GM23248 (cell line): ENCODE results near the gene GCGR. TPM values are rescaled to one million over a fixed set of nuclear protein-coding genes. Genes with fewer than 3 reads are reported as not detected.

Source experiments
- DNase-seq: peaks from one replicate; pipeline ENCODE4 v3.0.0-alpha.2; 2015
- H2AFZ ChIP-seq: fragments of 200-600 bp; sonication (generic); 2 replicates; pipeline ENCODE4 v1.6.1; 2016; ENCODE audit warnings: antibody characterized with exemption
- H3F3A ChIP-seq: fragments of 200-600 bp; sonication (generic); 2 replicates; pipeline ENCODE4 v1.6.1; 2016; ENCODE audit warnings: mild to moderate bottlenecking, antibody characterized with exemption, mixed run types; ENCODE audit not compliant: insufficient read depth
- H3K27ac ChIP-seq: fragments of 200-600 bp; sonication (generic); 2 replicates; pipeline ENCODE4 v1.5.1; 2016; ENCODE audit warnings: mild to moderate bottlenecking
- H3K27me3 ChIP-seq: fragments of 200-600 bp; sonication (generic); replicated peaks from 2 replicates; pipeline ENCODE4 v1.6.1; 2016; ENCODE audit warnings: mild to moderate bottlenecking; ENCODE audit not compliant: insufficient read depth
- H3K36me3 ChIP-seq: fragments of 200-600 bp; sonication (generic); 2 replicates; pipeline ENCODE4 v1.6.1; 2016; ENCODE audit warnings: low read depth, mild to moderate bottlenecking
- H3K4me1 ChIP-seq: fragments of 200-600 bp; sonication (generic); 2 replicates; pipeline ENCODE4 v1.6.1; 2016; ENCODE audit warnings: mild to moderate bottlenecking; ENCODE audit not compliant: insufficient read depth
- H3K4me2 ChIP-seq: fragments of 200-600 bp; sonication (generic); one replicate; pipeline ENCODE4 v1.6.1; 2016; ENCODE audit warnings: mild to moderate bottlenecking; ENCODE audit not compliant: unreplicated experiment
- H3K4me3 ChIP-seq: fragments of 200-600 bp; sonication (generic); 2 replicates; pipeline ENCODE4 v1.5.1; 2016; ENCODE audit warnings: mild to moderate bottlenecking
- H3K79me2 ChIP-seq: fragments of 200-600 bp; sonication (generic); 2 replicates; pipeline ENCODE4 v1.6.1; 2016; ENCODE audit warnings: mild to moderate bottlenecking; ENCODE audit not compliant: insufficient read depth
- H3K9ac ChIP-seq: fragments of 200-600 bp; sonication (generic); 2 replicates; pipeline ENCODE4 v1.6.1; 2016; ENCODE audit warnings: mild to moderate bottlenecking
- H3K9me2 ChIP-seq: fragments of 200-600 bp; sonication (generic); 2 replicates; pipeline ENCODE4 v1.6.1; 2016; ENCODE audit warnings: mixed run types, mild to moderate bottlenecking, moderate library complexity; ENCODE audit not compliant: insufficient read depth
- H3K9me3 ChIP-seq: fragments of 200-600 bp; sonication (generic); one replicate; pipeline ENCODE4 v1.6.1; 2017; ENCODE audit warnings: low read depth
- H4K20me1 ChIP-seq: fragments of 200-600 bp; sonication (generic); 2 replicates; pipeline ENCODE4 v1.6.0; 2016; ENCODE audit not compliant: insufficient read depth
- EZH2 ChIP-seq: fragments of 200-600 bp; sonication (generic); IDR thresholded peaks from 2 replicates; pipeline ENCODE4 v1.6.1; 2018; ENCODE audit warnings: antibody characterized with exemption, mild to moderate bottlenecking; ENCODE audit not compliant: insufficient read depth, poor library complexity, severe bottlenecking
- EZH2phosphoT487 ChIP-seq: fragments of 200-600 bp; sonication (generic); IDR thresholded peaks from 2 replicates; pipeline ENCODE4 v1.6.1; 2018; ENCODE audit warnings: antibody characterized with exemption, moderate library complexity, mild to moderate bottlenecking, low read depth; ENCODE audit not compliant: insufficient read depth
- WGBS, 2 experiments: methylation state at CpG; one replicate each; pipeline ENCODE4 v1.1.6; 2015 to 2017; ENCODE audit warnings: low lambda C conversion rate in 2 of 2, low coverage in 1 of 2; ENCODE audit errors: missing lambda C conversion rate in 2 of 2; 5-methylcytosine and 5-hydroxymethylcytosine counted together
- in situ Hi-C: fragments of 300-500 bp; cut with MboI; formaldehyde crosslinking; loops from 2 replicates; pipeline ENCODE4 v1.15.0; 2020
- polyA plus RNA-seq: library from polyadenylated mRNA; unstranded; fragments of >200 nt; fragmentation: Nextera tagmentation; extraction: Ambion mirVana; gene quantifications from 2 replicates; pipeline ENCODE4 v1.2.1, GENCODE V29; 2016
- total RNA-seq: library from RNA; depleted of rRNA; stranded (reverse); fragments of >200 nt; shearing (Covaris generic); gene quantifications from 2 replicates; pipeline ENCODE4 v1.2.3, GENCODE V29; 2014

The GCGR gene
- total and polyA plus RNA-seq, 2 experiments from 2014 or later, result not detected

GRCh38 chr17:81849457-81849856, 45.5 kb downstream of the GCGR start:
- Histone ChIP-seq H3K27ac (no peak overlapping the region), H3K4me1 (no peaks in the 10 kb centered on the region), H3K9me3 (no peaks in the 10 kb centered on the region), H3F3A (peaks cover 29% of the 10 kb centered on the region), H3K36me3 (peaks cover 45% of the 10 kb centered on the region; the same call in 1 of the 2 replicates), H3K9ac (no peak overlapping the region), H3K79me2 (peaks cover 78% of the 10 kb centered on the region), H3K4me2 (no peak overlapping the region), H3K9me2 (no peaks in the 10 kb centered on the region), H3K4me3 (no peak overlapping the region), H3K27me3 (no peaks in the 10 kb centered on the region), H2AFZ (no peak overlapping the region), H4K20me1 (no peaks in the 10 kb centered on the region)
- no peak for DNase-seq
- in situ Hi-C loops, result no loop called here
- TF ChIP-seq EZH2 (no peak), EZH2phosphoT487 (no peak)
- WGBS, 2 experiments, result 97% methylated on average over 12 of the region's 12 CpGs

DNA sequence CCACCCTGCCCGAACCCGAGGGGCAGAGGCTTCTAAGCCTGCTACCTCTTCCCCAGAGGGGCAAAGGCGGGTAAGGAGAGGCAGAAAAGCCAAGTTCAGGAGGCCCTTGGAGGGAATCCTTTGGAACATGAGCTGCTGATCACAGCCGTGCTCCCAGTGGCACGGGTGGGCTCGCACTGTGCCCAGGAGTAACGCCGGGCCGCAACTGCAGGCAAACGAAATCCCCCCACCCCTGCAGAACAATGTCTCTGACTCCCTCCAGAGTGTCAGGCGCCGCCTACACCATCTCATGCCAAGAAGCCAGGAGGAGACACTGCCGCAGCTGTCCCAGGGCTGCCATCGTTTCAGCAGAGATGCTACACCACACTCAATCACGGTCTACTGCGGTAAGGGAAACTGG, 47.5 kb downstream of the GCGR start:
- Histone ChIP-seq H2AFZ (no peak overlapping the region), H3K79me2 (peaks cover 95% of the 10 kb centered on the region), H3K9me2 (no peaks in the 10 kb centered on the region), H4K20me1 (no peaks in the 10 kb centered on the region), H3K9me3 (no peaks in the 10 kb centered on the region), H3K36me3 (peaks cover 48% of the 10 kb centered on the region; the same call in 1 of the 2 replicates), H3K27me3 (no peaks in the 10 kb centered on the region), H3K4me1 (peaks cover 13% of the 10 kb centered on the region), H3K9ac (no peak overlapping the region), H3F3A (peaks cover 13% of the 10 kb centered on the region), H3K4me3 (no peak overlapping the region), H3K27ac (no peak overlapping the region), H3K4me2 (no peak overlapping the region)
- in situ Hi-C loops, result no loop called here
- TF ChIP-seq EZH2phosphoT487, result no peak
- no peak for TF ChIP-seq EZH2
- DNase-seq, result no peak
- 90 to 92% methylated on average over 16 of the region's 16 CpGs for WGBS, 2 experiments

DNA sequence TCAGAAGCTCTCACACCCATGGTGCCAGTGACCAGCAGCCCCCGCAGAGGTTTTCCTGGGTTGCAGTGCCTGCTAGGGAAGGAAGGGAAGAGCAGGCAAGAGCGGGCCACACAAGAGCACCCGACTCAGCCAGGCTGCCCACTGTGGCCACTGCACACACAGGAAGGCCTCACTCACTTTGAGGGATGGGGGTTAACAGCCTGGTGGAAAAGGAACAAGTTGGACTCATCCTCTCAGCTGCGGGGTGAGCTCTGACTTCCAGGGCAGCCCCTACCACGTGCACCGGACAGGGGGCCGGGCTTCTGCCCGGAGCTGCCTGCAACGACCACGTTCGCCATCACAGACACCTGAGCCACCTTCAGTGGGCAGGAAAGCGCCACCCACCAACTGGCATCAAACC, 48.3 kb downstream of the GCGR start:
- H4K20me1 ChIP-seq, result no peaks in the 10 kb centered on the region
- peaks cover 95% of the 10 kb centered on the region for H3K79me2 ChIP-seq
- in situ Hi-C loops, result no loop called here

GRCh38 chr17:81854974-81855774, 51.2 kb downstream of the GCGR start:
- Histone ChIP-seq H3K4me2 (no peak overlapping the region), H3K36me3 (peaks cover 51% of the 10 kb centered on the region; the same call in 1 of the 2 replicates), H3K4me3 (no peak overlapping the region), H3K9ac (peak overlapping the region; percentile 95), H2AFZ (no peak overlapping the region), H3K9me3 (no peaks in the 10 kb centered on the region), H3F3A (no peaks in the 10 kb centered on the region; the same call in 1 of the 2 replicates), H3K27ac (peak overlapping the region; percentile 82), H3K9me2 (no peaks in the 10 kb centered on the region), H4K20me1 (no peaks in the 10 kb centered on the region), H3K79me2 (peaks cover 100% of the 10 kb centered on the region), H3K27me3 (no peaks in the 10 kb centered on the region), H3K4me1 (peaks cover 24% of the 10 kb centered on the region)
- peak; percentile 71 for DNase-seq
- WGBS, 2 experiments, result 61 to 62% methylated on average over 29 of the region's 29 CpGs
- TF ChIP-seq EZH2, result no peak
- no peak for TF ChIP-seq EZH2phosphoT487
- in situ Hi-C loops, result no loop called here

More for the DNA sequence above, 48.3 kb downstream of the GCGR start:
- no peaks in the 10 kb centered on the region for H3K27me3 ChIP-seq
- H3K36me3 ChIP-seq, result peaks cover 54% of the 10 kb centered on the region; the same call in 1 of the 2 replicates
- peaks cover 6% of the 10 kb centered on the region for H3F3A ChIP-seq
- no peak overlapping the region for H3K9ac ChIP-seq
- no peak overlapping the region for H3K27ac ChIP-seq
- no peak overlapping the region for H2AFZ ChIP-seq
- 92 to 93% methylated on average over 12 of the region's 12 CpGs for WGBS, 2 experiments
- no peak for DNase-seq
- no peaks in the 10 kb centered on the region for H3K9me2 ChIP-seq
- H3K9me3 ChIP-seq, result no peaks in the 10 kb centered on the region
- no peak overlapping the region for H3K4me3 ChIP-seq
- peaks cover 16% of the 10 kb centered on the region for H3K4me1 ChIP-seq
- TF ChIP-seq EZH2, result no peak
- no peak for TF ChIP-seq EZH2phosphoT487
- no peak overlapping the region for H3K4me2 ChIP-seq
